ENCODE measurements around the gene GPD2. TPM values are rescaled to one million over a fixed set of nuclear protein-coding genes. Genes with fewer than 3 reads are reported as not detected.
A peak's percentile ranks its signal among the peaks of the same experiment; 100 is the strongest.
"Not testable (repeated sequence)": the region's sequence is repeated elsewhere in the genome, so short reads cannot be mapped to it uniquely, and the experiment has no call there.

GPD2 gene
- total and polyA plus RNA-seq, 4 donors = 30.6 to 92.4 (median 50.3) TPM

GRCh38 chr2:156486614-156487013, 50.4 kb downstream of the GPD2 start:
- Histone ChIP-seq H3K4me3 (ENCODE audit: low read depth, low read length) (no peak overlapping the region), H3K27ac (ENCODE audit: low read depth, low read length) (no peak overlapping the region), H3K4me1 (ENCODE audit: control insufficient read depth, insufficient read depth, low read length) (no peaks in the 10 kb centered on the region), H3K27me3 (ENCODE audit: control insufficient read depth, insufficient read depth, low read length) (no peaks in the 10 kb centered on the region), H3K9me3 (ENCODE audit: control insufficient read depth, insufficient read depth, low read length) (no peaks in the 10 kb centered on the region), H3K36me3 (ENCODE audit: control insufficient read depth, insufficient read depth, low read length) (no peaks in the 10 kb centered on the region)
- no peak for DNase-seq (ENCODE audit: low read depth in 4 of 6, low spot score in 6 of 6)
- WGBS (ENCODE audit: insufficient coverage) = 100% methylated on average over 1 of the region's 2 CpGs

GRCh38 chr2:156489195-156489594, 53.0 kb downstream of the GPD2 start:
- no peaks in the 10 kb centered on the region for H3K9me3 ChIP-seq (ENCODE audit: control insufficient read depth, insufficient read depth, low read length)
- H3K27me3 ChIP-seq (ENCODE audit: control insufficient read depth, insufficient read depth, low read length) = no peaks in the 10 kb centered on the region
- H3K27ac ChIP-seq (ENCODE audit: low read depth, low read length) = no peak overlapping the region
- H3K4me1 ChIP-seq (ENCODE audit: control insufficient read depth, insufficient read depth, low read length) = no peaks in the 10 kb centered on the region
- no peaks in the 10 kb centered on the region for H3K36me3 ChIP-seq (ENCODE audit: control insufficient read depth, insufficient read depth, low read length)
- no CpG with 5 or more reads among the region's 1 CpG for WGBS (ENCODE audit: insufficient coverage)
- no peak for DNase-seq (ENCODE audit: low read depth in 4 of 6, low spot score in 6 of 6)
- no peak overlapping the region for H3K4me3 ChIP-seq (ENCODE audit: low read depth, low read length)

GRCh38 chr2:156489750-156490465, 53.7 kb downstream of the GPD2 start:
- Histone ChIP-seq H3K27me3 (ENCODE audit: control insufficient read depth, insufficient read depth, low read length) (no peaks in the 10 kb centered on the region), H3K4me1 (ENCODE audit: control insufficient read depth, insufficient read depth, low read length) (no peaks in the 10 kb centered on the region), H3K9me3 (ENCODE audit: control insufficient read depth, insufficient read depth, low read length) (no peaks in the 10 kb centered on the region), H3K36me3 (ENCODE audit: control insufficient read depth, insufficient read depth, low read length) (no peaks in the 10 kb centered on the region), H3K27ac (ENCODE audit: low read depth, low read length) (no peak overlapping the region), H3K4me3 (ENCODE audit: low read depth, low read length) (no peak overlapping the region)
- no peak for DNase-seq (ENCODE audit: low read depth in 4 of 6, low spot score in 6 of 6)
- WGBS (ENCODE audit: insufficient coverage) = 93% methylated on average over 2 of the region's 6 CpGs

- Histone ChIP-seq H3K27ac (ENCODE audit: low read depth, low read length) (no peak overlapping the region), H3K27me3 (ENCODE audit: control insufficient read depth, insufficient read depth, low read length) (no peaks in the 10 kb centered on the region), H3K4me1 (ENCODE audit: control insufficient read depth, insufficient read depth, low read length) (no peaks in the 10 kb centered on the region), H3K4me3 (ENCODE audit: low read depth, low read length) (no peak overlapping the region), H3K36me3 (ENCODE audit: control insufficient read depth, insufficient read depth, low read length) (no peaks in the 10 kb centered on the region), H3K9me3 (ENCODE audit: control insufficient read depth, insufficient read depth, low read length) (no peaks in the 10 kb centered on the region)
- WGBS (ENCODE audit: insufficient coverage) = no CpG with 5 or more reads among the region's 1 CpG
- no peak for DNase-seq (ENCODE audit: low read depth in 4 of 6, low spot score in 6 of 6)
Observed at GRCh38 chr2:156490466-156490840, 54.3 kb downstream of the GPD2 start.

- WGBS (ENCODE audit: insufficient coverage) = no CpG with 5 or more reads among the region's 2 CpGs
- Histone ChIP-seq H3K4me1 (ENCODE audit: control insufficient read depth, insufficient read depth, low read length) (no peaks in the 10 kb centered on the region), H3K4me3 (ENCODE audit: low read depth, low read length) (no peak overlapping the region), H3K36me3 (ENCODE audit: control insufficient read depth, insufficient read depth, low read length) (no peaks in the 10 kb centered on the region), H3K27me3 (ENCODE audit: control insufficient read depth, insufficient read depth, low read length) (no peaks in the 10 kb centered on the region), H3K9me3 (ENCODE audit: control insufficient read depth, insufficient read depth, low read length) (no peaks in the 10 kb centered on the region), H3K27ac (ENCODE audit: low read depth, low read length) (no peak overlapping the region)
- no peak for DNase-seq (ENCODE audit: low read depth in 4 of 6, low spot score in 6 of 6)
Observed at GRCh38 chr2:156491176-156491575, 55.0 kb downstream of the GPD2 start.

- no peaks in the 10 kb centered on the region for H3K36me3 ChIP-seq (ENCODE audit: control insufficient read depth, insufficient read depth, low read length)
- H3K27ac ChIP-seq (ENCODE audit: low read depth, low read length) = no peak overlapping the region
- no peaks in the 10 kb centered on the region for H3K9me3 ChIP-seq (ENCODE audit: control insufficient read depth, insufficient read depth, low read length)
- H3K27me3 ChIP-seq (ENCODE audit: control insufficient read depth, insufficient read depth, low read length) = no peaks in the 10 kb centered on the region
- no peaks in the 10 kb centered on the region for H3K4me1 ChIP-seq (ENCODE audit: control insufficient read depth, insufficient read depth, low read length)
- H3K4me3 ChIP-seq (ENCODE audit: low read depth, low read length) = no peak overlapping the region
- no peak for DNase-seq (ENCODE audit: low read depth in 4 of 6, low spot score in 6 of 6)
Observed at GRCh38 chr2:156492979-156493378, 56.8 kb downstream of the GPD2 start.

- H3K4me3 ChIP-seq (ENCODE audit: low read depth, low read length); H3K27me3 ChIP-seq (ENCODE audit: control insufficient read depth, insufficient read depth, low read length); H3K36me3 ChIP-seq (ENCODE audit: control insufficient read depth, insufficient read depth, low read length); H3K9me3 ChIP-seq (ENCODE audit: control insufficient read depth, insufficient read depth, low read length); DNase-seq (ENCODE audit: low read depth in 4 of 6, low spot score in 6 of 6); H3K4me1 ChIP-seq (ENCODE audit: control insufficient read depth, insufficient read depth, low read length); H3K27ac ChIP-seq (ENCODE audit: low read depth, low read length): not testable (repeated sequence)
- WGBS (ENCODE audit: insufficient coverage) = no CpG with 5 or more reads among the region's 1 CpG
Observed at GRCh38 chr2:156495998-156496397, 59.8 kb downstream of the GPD2 start.

GRCh38 chr2:156505696-156506095, 69.5 kb downstream of the GPD2 start:
- no peaks in the 10 kb centered on the region for H3K4me1 ChIP-seq (ENCODE audit: control insufficient read depth, insufficient read depth, low read length)
- no peaks in the 10 kb centered on the region for H3K36me3 ChIP-seq (ENCODE audit: control insufficient read depth, insufficient read depth, low read length)
- no peak overlapping the region for H3K27ac ChIP-seq (ENCODE audit: low read depth, low read length)
- no peak overlapping the region for H3K4me3 ChIP-seq (ENCODE audit: low read depth, low read length)
- H3K9me3 ChIP-seq (ENCODE audit: control insufficient read depth, insufficient read depth, low read length) = no peaks in the 10 kb centered on the region
- no peak for DNase-seq (ENCODE audit: low read depth in 4 of 6, low spot score in 6 of 6)
- H3K27me3 ChIP-seq (ENCODE audit: control insufficient read depth, insufficient read depth, low read length) = no peaks in the 10 kb centered on the region

- DNase-seq (ENCODE audit: low read depth in 4 of 6, low spot score in 6 of 6) = peak in 1 of 6 donors; percentile 67
- WGBS (ENCODE audit: insufficient coverage) = no CpG with 5 or more reads among the region's 1 CpG
- Histone ChIP-seq H3K4me3 (ENCODE audit: low read depth, low read length) (no peak overlapping the region), H3K36me3 (ENCODE audit: control insufficient read depth, insufficient read depth, low read length) (peaks cover 3% of the 10 kb centered on the region), H3K4me1 (ENCODE audit: control insufficient read depth, insufficient read depth, low read length) (no peaks in the 10 kb centered on the region), H3K9me3 (ENCODE audit: control insufficient read depth, insufficient read depth, low read length) (no peaks in the 10 kb centered on the region), H3K27me3 (ENCODE audit: control insufficient read depth, insufficient read depth, low read length) (no peaks in the 10 kb centered on the region), H3K27ac (ENCODE audit: low read depth, low read length) (no peak overlapping the region)
Observed at GRCh38 chr2:156511122-156511521, 74.9 kb downstream of the GPD2 start.

- H3K4me1 ChIP-seq (ENCODE audit: control insufficient read depth, insufficient read depth, low read length) = no peaks in the 10 kb centered on the region
- no peak overlapping the region for H3K4me3 ChIP-seq (ENCODE audit: low read depth, low read length)
- peaks cover 3% of the 10 kb centered on the region for H3K36me3 ChIP-seq (ENCODE audit: control insufficient read depth, insufficient read depth, low read length)
- H3K9me3 ChIP-seq (ENCODE audit: control insufficient read depth, insufficient read depth, low read length) = no peaks in the 10 kb centered on the region
- no peak overlapping the region for H3K27ac ChIP-seq (ENCODE audit: low read depth, low read length)
- H3K27me3 ChIP-seq (ENCODE audit: control insufficient read depth, insufficient read depth, low read length) = no peaks in the 10 kb centered on the region
- peak in 1 of 6 donors; percentile 14 for DNase-seq (ENCODE audit: low read depth in 4 of 6, low spot score in 6 of 6)
Observed at GRCh38 chr2:156511803-156512202, 75.6 kb downstream of the GPD2 start.
